NOMO-1 (cell line): ENCODE measurements around the gene FARSB.
"Not testable (repeated sequence)": the region's sequence is repeated elsewhere in the genome, so short reads cannot be mapped to it uniquely, and the experiment has no call there.

Experiments used
- DNase-seq, 2 experiments: peaks; one replicate each; lab custom pipeline; 2025; ENCODE audit not compliant: unreplicated experiment in 2 of 2; lab: John Stamatoyannopoulos, UW

Gene FARSB

GRCh38 chr2:222655787-222656525 is at the start of gene FARSB:
TSS of gene FARSB (minus strand) at chr2:222656092. CDS start at chr2:222656073, 19 bp downstream.
- peak; percentile 89 to 95 for DNase-seq

DNA sequence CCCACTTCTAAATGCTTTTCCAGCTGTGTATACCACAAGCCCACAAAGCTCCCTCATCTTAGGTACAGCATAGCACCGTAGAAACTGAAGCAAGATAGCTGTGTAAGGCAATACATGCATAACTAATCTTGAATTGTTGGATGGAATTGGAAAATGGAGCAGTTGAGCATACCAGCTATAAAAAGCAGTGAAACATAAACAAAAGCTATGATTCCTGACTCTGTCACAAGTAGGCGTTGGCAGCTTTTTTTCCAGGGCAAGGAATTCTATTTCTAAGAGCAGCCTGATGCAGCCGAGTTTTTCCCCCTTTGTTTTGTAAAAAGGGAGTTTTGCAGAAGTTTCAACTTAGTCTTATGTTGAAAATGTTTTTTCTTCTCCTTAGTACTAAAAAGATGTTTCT is 48.0 kb upstream of the FARSB start:
- DNase-seq = no peak

DNA sequence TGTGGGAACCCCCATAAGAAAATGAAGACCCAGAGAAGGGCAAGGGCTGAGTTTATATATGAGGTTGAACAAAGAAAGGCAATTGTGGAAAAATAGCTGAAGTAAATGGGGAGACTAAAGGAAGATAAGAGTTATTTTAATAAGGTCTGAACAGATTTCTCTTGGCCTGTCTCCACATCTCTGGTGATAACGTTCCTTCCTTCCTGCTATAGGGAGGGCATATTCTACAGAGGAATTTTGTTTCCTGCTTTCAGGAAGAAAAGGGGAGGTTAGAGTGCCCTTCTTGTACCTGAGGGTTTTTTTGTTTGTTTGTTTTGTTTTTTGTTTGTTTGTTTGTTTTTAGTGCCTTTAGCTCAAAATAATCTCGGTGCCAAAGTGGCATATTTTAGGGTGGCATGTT is 47.2 kb upstream of the FARSB start:
- no peak for DNase-seq

- DNase-seq = no peak
These were observed 45.8 kb upstream of the FARSB start for GRCh38 chr2:222701721-222702131.

GRCh38 chr2:222701233-222701632 is 45.3 kb upstream of the FARSB start:
- DNase-seq = no peak

DNA sequence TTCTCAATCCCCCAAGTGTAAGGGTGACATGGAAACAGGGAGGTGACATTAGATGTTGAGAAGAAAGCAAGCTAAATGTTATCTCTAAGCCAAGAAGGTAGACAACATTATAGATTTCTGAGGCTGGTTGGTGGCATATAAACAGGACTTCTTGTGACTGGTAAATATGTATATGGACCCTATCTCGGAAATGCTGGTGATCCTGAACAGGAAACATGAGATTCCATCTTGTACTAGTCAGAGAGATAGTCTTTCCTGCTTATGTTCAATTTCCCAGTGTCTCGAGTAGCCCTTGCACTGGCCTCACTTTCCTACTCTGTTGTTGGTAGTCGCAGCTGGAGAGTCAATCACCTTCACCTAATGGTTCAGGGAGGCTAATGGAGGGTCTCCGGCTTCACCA is 42.4 kb upstream of the FARSB start:
- no peak for DNase-seq

DNA sequence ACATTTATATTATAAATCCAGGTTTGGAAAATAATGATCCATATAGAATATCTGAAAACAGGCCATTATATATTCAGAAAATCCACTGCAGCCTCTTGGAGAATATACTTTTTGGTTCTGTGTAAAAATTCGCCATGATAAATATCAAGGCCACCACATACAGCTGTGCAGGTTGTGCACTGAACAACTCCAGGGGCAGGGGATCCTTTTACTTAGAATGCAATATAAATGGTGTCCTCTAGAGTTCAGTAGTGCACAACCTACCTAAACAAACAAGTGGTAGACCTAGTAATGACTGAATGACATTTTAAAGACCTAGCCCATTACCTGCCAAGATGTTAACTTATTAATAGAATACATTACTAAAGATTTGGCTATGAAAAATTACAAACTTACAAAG is 37.9 kb upstream of the FARSB start:
- peak in 1 of 2 experiments; percentile 28 for DNase-seq

DNA sequence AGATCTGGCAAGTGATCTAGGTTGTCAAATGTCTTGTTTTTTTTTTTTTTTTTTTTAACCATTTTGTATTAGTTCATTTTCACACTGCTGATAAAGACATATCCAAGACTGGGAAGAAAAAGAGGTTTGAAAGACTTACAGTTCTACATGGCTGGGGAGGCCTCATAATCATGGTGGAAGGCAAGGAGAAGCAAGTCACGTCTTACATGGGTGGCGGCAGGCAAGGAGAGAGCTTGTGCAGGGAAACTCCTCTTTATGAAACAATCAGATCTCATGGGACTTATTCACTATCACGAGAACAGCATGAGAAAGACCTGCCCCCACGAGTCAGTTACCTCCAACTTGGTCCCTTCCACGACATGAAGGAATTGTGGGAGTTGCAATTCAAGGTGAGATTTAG is 37.5 kb upstream of the FARSB start:
- not testable (repeated sequence) for DNase-seq

DNA sequence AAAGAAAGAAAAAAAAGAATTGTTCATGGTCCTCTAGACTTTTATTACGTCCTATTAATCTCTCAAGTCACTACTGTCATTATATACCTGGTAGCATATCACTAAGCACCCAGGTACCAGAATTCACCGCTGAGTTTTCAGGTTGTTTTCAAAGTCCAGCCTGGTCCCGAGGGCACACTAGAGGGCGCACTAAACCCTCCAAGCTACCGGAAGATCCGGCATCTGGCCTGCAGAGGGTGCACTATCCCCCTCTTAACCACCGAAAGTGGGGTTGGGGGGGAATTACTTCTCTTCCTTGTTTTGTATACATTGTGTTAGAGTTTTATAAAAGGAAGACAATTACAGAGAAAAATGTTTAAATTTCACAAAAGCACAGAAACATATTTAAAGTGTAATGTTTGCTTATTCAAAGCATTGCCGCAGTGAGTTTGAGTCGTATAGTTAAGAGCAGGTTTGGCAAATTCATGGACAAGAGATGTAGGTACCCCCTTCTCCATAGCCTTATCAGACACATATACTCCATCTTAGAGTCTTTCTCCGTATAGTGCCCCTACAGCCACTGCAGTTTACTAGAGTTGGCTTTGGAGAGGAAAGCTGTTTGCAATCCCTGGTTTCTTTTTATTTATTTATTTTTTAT is 34.8 kb upstream of the FARSB start:
- DNase-seq = peak; percentile 77 to 82

DNA sequence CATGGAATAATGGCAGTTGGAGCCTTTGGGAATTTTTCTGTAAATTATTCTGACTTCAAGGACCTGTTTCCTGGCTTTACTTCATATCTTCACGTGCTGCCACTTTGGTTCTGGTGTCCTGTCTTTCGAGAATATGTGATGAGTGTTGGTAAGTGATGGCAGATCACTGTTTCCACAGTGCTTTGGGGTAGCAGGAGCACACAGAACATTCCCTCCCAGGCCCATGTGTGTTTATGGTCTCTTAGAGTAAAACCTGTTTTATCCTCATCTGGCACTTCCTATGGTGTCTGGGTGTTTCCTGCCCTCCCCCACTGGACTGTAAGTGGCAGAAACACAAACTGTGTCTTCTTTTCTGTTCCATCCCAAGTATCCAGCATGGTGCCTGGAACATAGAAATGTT is 33.4 kb upstream of the FARSB start:
- DNase-seq = no peak

- DNase-seq = peak in 1 of 2 experiments; percentile 13
These were observed 33.0 kb upstream of the FARSB start for GRCh38 chr2:222688917-222689316.

- no peak for DNase-seq
These were observed 30.3 kb upstream of the FARSB start for GRCh38 chr2:222686086-222686750.

GRCh38 chr2:222683805-222684204 is 27.9 kb upstream of the FARSB start:
- peak in 1 of 2 experiments; percentile 29 for DNase-seq

GRCh38 chr2:222677981-222678380 is 22.1 kb upstream of the FARSB start:
- no peak for DNase-seq

DNA sequence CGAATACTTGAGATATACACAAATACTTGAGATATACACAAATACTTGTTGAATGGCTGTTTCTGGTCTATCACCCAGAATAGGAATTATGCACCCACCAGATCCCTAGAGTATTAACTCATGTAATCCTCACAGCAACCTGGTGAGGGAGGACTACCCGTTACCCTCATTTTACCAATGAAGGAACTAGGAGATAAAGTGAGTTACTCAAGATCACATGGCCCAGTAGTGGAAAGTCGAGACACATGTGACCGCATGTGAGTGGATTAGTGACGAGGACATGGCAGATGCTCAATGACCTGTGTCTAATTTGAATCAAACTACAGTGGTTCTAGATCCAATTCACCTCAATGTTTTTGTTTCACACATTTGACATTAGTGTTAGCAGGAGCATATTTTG is 18.0 kb upstream of the FARSB start:
- DNase-seq = no peak

- no peak for DNase-seq
These were observed 17.4 kb upstream of the FARSB start for GRCh38 chr2:222673273-222673672.

GRCh38 chr2:222672068-222672401 is 16.1 kb upstream of the FARSB start:
- DNase-seq = no peak

- DNase-seq = no peak
These were observed 15.6 kb upstream of the FARSB start, which contains the start of gene MOGAT1 for GRCh38 chr2:222671259-222672067. TSS of gene MOGAT1 (plus strand) at chr2:222671658. CDS start at chr2:222671786, 128 bp downstream.

- no peak for DNase-seq
These were observed 14.5 kb upstream of the FARSB start for GRCh38 chr2:222670191-222671038.

DNA sequence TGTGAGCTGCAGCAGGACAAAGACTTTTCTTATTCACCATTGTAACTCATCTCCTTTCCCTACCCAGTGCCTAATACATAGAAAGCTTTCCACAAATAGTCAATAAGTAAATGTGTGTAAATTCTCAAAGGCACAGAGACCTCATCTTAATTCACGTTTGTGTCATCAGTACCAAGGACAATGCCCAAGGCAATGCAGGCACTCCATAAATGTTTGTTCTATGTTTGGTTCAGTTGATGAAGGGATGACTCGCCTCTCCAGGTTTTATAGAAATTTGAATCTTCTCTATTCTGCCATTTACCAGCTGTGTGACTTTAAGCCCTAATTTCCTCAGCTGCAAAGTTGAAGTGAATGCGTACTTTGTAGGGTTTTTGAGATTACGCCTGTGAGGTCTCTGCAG is 13.5 kb upstream of the FARSB start:
- no peak for DNase-seq
